ENCODE data around the gene PLTP. TPM values are rescaled to one million over a fixed set of nuclear protein-coding genes. Genes with fewer than 3 reads are reported as not detected.

The PLTP gene
- total and polyA plus RNA-seq, 2 of the 13 experiments (the other 11 are each of a cell fraction or from before 2014, with no cell fraction given) = 16.9 to 28.6 TPM

- TF ChIP-seq E2F2 (CRISPR knock-in tag; IDR thresholded peaks at IDR 0.05; ENCODE audit: borderline replicate concordance) (peak; percentile 57; the same call in 1 of the 2 replicates), KLF16 (CRISPR knock-in tag; IDR thresholded peaks at IDR 0.05) (peak in 1 of 2 experiments; percentile 65; a peak in 1 of 4 replicates), SNAPC5 (CRISPR knock-in tag; IDR thresholded peaks at IDR 0.05; ENCODE audit: borderline replicate concordance) (0 out of 2 replicates have a peak, but pooled peaks have one; percentile 43), HCFC1 (IDR thresholded peaks at IDR 0.05; ENCODE audit: low read depth, low read length) (peak; percentile 28; the same call in 1 of the 2 replicates), HMGXB3 (CRISPR knock-in tag; IDR thresholded peaks at IDR 0.05; ENCODE audit: borderline replicate concordance) (peak; percentile 85; the same call in 1 of the 2 replicates), YEATS2 (CRISPR knock-in tag; IDR thresholded peaks at IDR 0.05; ENCODE audit: borderline replicate concordance) (peak; percentile 84), EZH2 (conservative IDR thresholded peaks at IDR 0.05; ENCODE audit: low read depth, low read length) (no peak), ZFP1 (CRISPR knock-in tag; IDR thresholded peaks at IDR 0.05) (peak; percentile 45; the same call in 1 of the 2 replicates), NFATC3 (CRISPR knock-in tag; IDR thresholded peaks at IDR 0.05) (peak; percentile 95), RFXAP (CRISPR knock-in tag; IDR thresholded peaks at IDR 0.05; ENCODE audit: borderline replicate concordance) (peak; percentile 95), TEAD3 (CRISPR knock-in tag; optimal IDR thresholded peaks at IDR 0.05; ENCODE audit: borderline replicate concordance) (peak; percentile 81), ZNF720 (CRISPR knock-in tag; IDR thresholded peaks at IDR 0.05) (0 out of 2 replicates have a peak, but pooled peaks have one; percentile 44), ZNF12 (CRISPR knock-in tag; IDR thresholded peaks at IDR 0.05) (0 out of 2 replicates have a peak, but pooled peaks have one; percentile 21), AKNA (CRISPR knock-in tag; IDR thresholded peaks at IDR 0.05; ENCODE audit: borderline replicate concordance) (no peak), ZBTB49 (CRISPR knock-in tag; IDR thresholded peaks at IDR 0.05; ENCODE audit: borderline replicate concordance) (0 out of 2 replicates have a peak, but pooled peaks have one; percentile 70)
These were observed 30.8 kb downstream of the PLTP start, which contains the start of gene ZSWIM1 (continued) for GRCh38 chr20:45880988-45881788.

All from HepG2 (cell line).